Fibroblast of mammary gland (primary cell): Measurements from ENCODE around the gene RBFA.
"Not testable (repeated sequence)": the region's sequence is repeated elsewhere in the genome, so short reads cannot be mapped to it uniquely, and the experiment has no call there.

Experiments used
- DNase-seq: peaks from one replicate; pipeline ENCODE4 v3.0.0-alpha.2; 2010; ENCODE audit warnings: low read depth
- H3K4me3 ChIP-seq: 2 replicates; pipeline ENCODE4 v1.5.1; 2011; ENCODE audit warnings: low read depth, mild to moderate bottlenecking, low read length, moderate library complexity; ENCODE audit not compliant: control insufficient read depth
- CTCF ChIP-seq: conservative IDR thresholded peaks from 2 replicates; pipeline ENCODE4 v1.5.1; 2011; ENCODE audit warnings: low read depth, low read length, inconsistent platforms; ENCODE audit not compliant: control insufficient read depth, insufficient read depth

The RBFA gene

GRCh38 chr18:79991494-79991893 is 42.7 kb upstream of the RBFA start:
- TF ChIP-seq CTCF = no peak
- no peak for DNase-seq
- no peak overlapping the region for H3K4me3 ChIP-seq

DNA sequence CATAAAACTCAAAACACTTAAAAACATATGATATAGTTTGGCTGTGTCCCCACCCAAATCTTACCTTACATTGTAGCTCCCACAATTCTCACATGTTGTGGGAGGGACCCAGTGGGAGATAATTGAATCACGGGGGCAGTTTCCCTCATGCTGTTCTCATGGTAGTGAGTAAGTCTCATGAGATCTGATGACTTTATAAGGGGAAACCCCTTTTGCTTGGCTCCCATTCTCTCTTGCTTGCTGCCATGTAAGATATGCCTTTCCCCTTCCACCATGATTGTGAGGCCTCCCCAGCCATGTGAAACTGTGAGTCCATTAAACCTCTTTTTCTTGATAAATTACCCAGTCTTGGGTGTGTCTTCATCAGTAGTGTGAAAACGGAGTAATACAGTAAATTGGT is 34.5 kb upstream of the RBFA start:
- H3K4me3 ChIP-seq = not testable (repeated sequence)
- peak; percentile 12 for DNase-seq

GRCh38 chr18:80000877-80001276 is 33.4 kb upstream of the RBFA start:
- TF ChIP-seq CTCF = no peak
- H3K4me3 ChIP-seq = no peak overlapping the region
- no peak for DNase-seq

- TF ChIP-seq CTCF = no peak
- DNase-seq = no peak
- H3K4me3 ChIP-seq = no peak overlapping the region
Measured at GRCh38 chr18:80002468-80002867, 31.8 kb upstream of the RBFA start.

GRCh38 chr18:80004600-80005342 is 29.5 kb upstream of the RBFA start:
- no peak overlapping the region for H3K4me3 ChIP-seq
- TF ChIP-seq CTCF = no peak
- DNase-seq = no peak

DNA sequence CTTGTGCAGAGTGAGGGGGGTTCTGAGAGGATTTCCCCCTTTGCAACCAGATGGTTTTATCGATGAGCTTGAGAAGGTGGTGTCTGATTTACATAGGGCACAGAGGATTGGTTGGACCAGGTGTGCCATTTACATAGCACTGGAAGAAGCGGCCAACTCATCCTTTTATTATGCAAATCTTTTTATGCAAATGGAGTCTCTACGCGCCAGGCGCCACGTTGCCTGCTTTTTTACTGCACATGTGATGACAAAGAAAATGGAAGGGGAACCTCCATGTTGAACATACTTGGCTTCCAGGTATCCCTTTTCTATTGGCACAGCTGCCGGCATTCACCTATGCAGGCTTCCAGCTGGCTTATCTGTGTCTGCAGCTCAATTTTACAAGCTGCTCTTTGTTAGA is 27.5 kb upstream of the RBFA start:
- no peak for DNase-seq
- H3K4me3 ChIP-seq = no peak overlapping the region
- TF ChIP-seq CTCF = no peak

GRCh38 chr18:80009661-80010550 is 24.3 kb upstream of the RBFA start:
- peak; percentile 99 for DNase-seq
- TF ChIP-seq CTCF = no peak
- H3K4me3 ChIP-seq = no peak overlapping the region
